Breast epithelium (tissue), 3 donors: ENCODE data around the gene CDK18.

Experiments
- POLR2A ChIP-seq: fragments of 450-650 bp; IDR thresholded peaks from one replicate; pipeline ENCODE4 v1.6.1; 2016; ENCODE audit warnings: antibody characterized with exemption, mild to moderate bottlenecking, moderate library complexity
- TF ChIP-seq, protein P1 (sequence below), 3 donors: fragments of 450-650 bp; IDR thresholded peaks; one replicate each; pipeline ENCODE4 v1.5.1; 2016 to 2017; ENCODE audit warnings: antibody characterized with exemption in 3 of 3, mild to moderate bottlenecking in 3 of 3, moderate library complexity in 3 of 3

DNA sequence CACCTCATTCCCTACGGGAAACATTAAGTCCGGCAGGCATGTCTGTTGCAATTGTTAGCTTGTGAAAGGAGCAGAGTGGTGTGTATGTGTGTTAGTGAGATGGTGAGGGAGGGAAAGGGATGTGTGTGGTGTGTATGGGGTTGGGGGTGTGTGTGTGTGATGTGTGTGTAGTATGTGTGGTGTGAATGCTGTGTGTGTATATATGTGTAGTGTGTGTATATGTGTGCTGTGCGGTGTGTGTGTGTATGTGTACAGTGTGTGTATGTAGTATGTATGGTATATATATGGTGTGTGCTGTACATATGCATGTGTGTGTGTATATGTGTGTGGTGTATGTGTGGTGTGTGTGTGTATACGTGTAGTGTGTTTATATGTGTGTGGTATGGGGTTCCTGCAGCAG lies 27.8 kb upstream of the CDK18 start:
- TF ChIP-seq, protein P1, sequence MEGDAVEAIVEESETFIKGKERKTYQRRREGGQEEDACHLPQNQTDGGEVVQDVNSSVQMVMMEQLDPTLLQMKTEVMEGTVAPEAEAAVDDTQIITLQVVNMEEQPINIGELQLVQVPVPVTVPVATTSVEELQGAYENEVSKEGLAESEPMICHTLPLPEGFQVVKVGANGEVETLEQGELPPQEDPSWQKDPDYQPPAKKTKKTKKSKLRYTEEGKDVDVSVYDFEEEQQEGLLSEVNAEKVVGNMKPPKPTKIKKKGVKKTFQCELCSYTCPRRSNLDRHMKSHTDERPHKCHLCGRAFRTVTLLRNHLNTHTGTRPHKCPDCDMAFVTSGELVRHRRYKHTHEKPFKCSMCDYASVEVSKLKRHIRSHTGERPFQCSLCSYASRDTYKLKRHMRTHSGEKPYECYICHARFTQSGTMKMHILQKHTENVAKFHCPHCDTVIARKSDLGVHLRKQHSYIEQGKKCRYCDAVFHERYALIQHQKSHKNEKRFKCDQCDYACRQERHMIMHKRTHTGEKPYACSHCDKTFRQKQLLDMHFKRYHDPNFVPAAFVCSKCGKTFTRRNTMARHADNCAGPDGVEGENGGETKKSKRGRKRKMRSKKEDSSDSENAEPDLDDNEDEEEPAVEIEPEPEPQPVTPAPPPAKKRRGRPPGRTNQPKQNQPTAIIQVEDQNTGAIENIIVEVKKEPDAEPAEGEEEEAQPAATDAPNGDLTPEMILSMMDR (IDR thresholded peaks at IDR 0.05), result no peak
- TF ChIP-seq POLR2A, result no peak
